HG03064 (cell line): Measurements from ENCODE around the gene CTSO.
"Not testable (repeated sequence)": the region's sequence is repeated elsewhere in the genome, so short reads cannot be mapped to it uniquely, and the experiment has no call there.

ENCODE experiments used
- ATAC-seq: cut with Tn5 transposase; IDR thresholded peaks from one replicate; pipeline ENCODE4 v1.9.1; 2021; ENCODE audit warnings: low read depth; ENCODE audit not compliant: unreplicated experiment

The CTSO gene

DNA sequence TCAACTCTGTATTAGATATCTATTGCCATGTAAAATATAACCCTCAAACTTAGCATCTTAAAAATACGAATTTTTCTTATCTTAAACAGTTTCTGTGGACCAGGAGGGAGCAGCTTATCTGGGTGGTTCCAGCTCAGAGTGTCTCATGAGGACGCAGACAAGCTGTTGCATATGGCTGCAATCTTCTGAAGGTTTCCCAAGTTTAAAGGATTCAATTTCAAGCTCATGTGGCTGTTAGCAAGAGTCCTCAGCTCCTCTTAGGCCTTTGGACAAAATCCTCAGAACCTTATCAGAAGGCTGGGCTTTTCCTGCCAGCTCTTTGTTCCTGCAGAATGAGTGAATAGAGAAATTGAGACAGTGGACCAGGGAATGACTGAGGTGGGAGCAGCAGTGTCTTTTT lies 2.8 kb upstream of the CTSO start:
- no peak for ATAC-seq

DNA sequence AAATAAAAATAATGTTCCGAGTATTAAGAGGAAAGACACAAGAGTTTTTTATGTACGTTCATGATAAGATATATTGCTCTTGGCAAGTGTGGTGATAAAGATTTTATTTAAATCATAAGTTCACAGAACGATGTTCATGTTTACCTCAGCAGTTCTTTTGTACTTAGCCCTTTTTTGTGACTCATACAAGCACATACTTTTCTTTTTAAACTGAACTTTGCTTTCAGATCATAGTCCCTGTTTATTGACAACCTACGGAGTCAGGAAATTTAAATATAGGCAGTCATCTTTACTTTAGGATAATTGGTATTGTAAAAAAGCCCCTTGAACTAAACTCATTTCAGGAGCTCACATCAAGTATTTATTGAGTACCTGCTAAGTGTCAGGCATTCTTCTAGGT lies 1.3 kb upstream of the CTSO start:
- no peak for ATAC-seq

DNA sequence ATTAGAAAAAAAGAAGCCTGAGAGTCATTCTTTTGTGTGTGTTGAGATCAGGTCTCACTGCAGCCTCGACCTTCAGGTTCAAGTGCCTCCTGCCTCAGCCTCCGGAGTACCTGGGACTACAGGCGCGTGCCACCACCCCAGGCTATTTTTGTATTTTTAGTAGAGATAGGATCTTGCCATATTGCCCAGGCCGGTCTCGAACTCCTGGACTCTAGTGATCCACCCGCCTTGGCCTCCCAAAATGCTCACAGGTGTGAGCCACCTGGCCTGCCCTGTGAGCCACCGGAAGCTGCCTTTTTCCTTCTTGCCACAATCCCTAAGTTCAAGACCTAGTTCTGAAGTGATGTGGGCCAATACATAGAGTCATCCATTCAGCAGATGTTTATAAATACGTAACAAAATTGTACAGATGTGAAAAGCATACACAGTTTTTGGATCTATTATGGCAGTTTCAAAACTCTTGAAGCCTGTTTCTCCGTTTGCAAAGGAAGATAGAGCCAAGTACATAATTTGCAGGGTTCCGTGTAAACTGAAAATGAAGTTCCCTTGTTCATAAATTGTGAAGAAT lies 536 bp upstream of the CTSO start:
- ATAC-seq, result no peak

DNA sequence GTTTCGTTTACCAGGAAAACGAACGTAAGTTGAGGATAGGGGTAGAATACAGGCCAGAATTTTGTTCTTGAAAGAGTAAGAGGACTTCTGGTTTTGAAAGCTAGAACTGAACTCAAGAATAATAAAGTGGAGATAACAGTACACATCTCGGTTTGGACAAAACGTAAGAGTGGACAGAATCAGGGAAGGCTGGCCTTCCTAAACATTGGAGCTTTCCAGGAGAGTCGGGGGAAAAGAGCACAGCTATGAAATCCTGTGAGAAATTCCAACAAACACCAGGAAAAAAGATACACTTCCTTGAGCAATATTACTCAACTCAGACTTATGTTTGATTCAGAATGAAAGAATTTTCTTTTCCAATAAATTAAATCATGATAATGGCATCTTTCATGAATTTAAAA lies 1.2 kb downstream of the CTSO start:
- no peak for ATAC-seq

DNA sequence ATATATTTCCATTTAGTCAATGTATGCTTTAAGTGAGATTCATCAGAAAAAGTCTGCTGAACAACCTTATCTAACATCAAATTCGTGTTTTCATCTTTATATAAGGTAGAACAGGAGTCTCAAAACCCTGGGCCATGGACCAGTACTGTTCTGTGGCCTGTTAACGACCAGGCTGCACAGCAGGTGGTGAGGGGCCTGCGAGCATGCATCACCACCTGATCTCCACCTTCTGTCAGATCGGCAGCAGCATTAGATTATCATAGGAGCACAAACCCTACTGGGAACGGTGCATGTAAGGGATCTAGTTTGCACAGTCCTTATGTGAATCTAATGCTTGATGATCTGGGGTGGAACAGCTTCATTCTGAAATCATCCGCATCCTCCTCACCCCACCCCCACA lies 3.2 kb downstream of the CTSO start:
- ATAC-seq, result no peak

DNA sequence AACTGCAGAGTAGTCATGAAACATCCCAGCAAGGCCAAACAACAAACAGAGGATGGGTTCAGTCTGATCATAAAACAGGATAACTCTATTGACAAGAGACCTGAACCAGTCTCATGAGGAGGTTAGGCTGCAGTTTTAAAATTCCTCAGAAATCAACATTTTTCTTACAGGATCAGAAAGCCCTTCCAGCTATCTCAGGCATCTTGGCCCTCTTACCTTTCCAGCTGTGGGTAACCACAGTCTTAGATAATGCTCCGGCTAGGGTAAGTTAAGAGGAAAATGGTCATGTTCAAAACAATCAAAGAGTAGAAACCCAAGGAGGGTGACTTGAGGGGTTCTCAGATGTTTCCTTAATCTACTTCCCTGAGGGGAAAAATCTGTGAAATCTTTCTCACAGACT lies 5.1 kb downstream of the CTSO start:
- no peak for ATAC-seq

DNA sequence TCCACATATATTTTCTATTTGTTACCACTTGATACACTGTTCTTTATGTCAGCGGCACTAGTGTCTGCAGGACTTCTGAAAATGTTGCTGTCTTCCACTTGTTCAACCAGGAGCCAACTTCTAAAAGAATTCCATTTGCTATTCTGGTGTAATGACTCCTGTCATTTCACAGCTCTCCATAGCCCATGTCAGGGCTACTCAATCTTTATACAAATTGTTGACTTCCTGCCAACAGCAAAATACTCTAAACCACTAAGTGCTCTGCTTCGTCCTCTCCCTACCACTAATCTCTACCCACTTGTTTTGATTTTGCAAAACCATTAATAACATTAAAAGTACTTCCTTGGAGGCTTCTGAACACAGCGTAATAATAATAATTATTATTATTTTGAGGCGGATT lies 7.2 kb downstream of the CTSO start:
- no peak for ATAC-seq

DNA sequence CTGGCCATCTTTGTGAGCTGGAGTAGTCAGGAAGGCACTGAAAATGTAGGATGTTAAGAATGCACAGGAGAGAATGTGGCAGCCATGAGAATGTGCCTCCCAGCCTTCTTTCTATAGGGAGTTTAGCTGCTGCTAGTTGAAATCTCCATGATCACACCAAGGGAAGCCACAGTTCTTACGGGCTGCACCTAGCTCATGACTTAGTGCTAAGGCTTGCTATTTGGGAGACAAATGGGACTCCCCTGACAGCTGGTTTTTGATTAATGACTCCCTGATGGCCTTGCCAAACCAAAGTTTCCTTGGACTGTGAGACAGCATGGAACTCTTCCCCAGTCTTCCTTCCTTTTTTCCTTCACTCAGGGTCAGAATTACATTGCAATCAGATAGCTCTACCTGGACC lies 9.2 kb downstream of the CTSO start:
- ATAC-seq, result no peak

DNA sequence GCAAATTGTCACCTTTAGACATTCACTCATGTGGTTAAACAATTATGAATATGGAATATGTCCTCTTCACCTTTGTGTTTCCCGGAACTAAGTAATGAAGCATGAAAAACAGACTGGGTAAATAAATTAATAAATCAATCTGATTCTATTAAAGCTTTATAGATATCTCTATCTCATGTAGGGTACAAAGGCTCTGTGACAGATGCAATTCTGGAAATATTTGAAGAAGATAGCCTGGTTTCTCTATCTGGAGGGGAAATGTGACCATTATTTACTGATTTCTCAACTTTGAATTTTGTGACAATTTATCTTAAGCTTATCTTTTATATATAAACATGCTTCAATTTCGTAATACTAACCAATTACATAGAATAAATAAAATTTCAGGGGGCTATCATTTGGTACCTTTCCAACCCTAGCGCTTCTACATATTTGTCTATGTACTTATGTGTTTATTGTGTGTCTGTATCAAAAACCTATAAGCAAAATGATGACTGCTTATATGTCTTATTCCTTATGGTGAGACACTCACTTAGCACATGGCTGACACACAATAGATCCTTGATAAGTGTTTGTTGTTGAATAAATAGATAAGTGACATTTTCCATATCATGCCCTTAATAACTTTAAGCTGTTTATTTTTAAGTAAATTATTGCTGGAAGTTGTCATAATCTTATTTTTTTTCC lies 9.9 kb downstream of the CTSO start:
- ATAC-seq, result no peak

DNA sequence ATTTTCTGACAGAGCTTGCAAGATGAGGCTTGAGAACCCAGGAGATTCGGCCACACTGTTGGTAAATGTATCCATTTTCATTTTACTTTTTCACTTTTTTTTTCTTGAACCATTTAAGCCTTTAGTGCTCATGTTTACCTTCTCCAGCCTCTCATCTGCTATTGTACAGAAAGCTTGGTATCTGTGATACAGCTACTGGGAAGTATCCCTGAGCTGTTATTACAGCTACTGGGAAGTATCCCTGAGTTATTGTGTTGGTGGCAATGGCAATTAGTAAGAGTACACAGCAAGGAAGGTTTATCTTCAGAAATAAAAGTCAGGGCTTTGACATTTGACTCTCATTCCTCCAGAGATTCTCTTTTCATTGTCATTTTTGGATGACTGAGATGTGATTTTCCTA lies 11.8 kb downstream of the CTSO start:
- ATAC-seq, result no peak

DNA sequence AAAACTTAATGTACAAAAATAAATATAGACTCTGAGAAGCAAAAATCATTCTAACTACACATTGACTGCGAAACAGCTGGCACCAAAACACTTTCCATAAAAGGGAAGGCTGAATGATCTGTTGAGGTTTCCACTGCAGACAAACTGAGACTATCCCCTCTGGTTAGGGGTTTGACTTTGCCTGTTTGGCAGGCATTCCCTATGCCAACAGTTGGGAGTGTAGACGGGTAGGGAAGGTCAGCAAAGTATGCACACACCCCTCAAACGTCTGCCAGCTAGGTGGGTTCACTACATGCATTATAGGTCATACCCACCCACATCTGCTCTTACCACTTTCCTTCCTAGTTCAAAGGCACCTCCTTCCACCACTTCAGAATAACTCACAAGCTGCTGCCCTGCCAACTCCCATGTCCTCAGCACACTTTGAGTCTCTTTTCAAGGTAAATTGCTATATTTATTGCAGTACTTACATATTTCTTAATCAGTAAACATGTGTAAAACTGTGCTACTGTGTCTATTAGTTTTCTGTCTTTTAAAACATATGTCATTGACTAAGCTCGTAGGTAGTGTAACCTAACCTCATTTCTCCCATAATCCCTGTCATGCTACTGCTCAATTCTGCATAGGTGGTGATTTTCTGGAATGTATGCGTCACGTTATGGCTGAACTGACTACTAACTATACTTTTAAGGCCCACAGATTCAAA lies 12.4 kb downstream of the CTSO start:
- no peak for ATAC-seq

DNA sequence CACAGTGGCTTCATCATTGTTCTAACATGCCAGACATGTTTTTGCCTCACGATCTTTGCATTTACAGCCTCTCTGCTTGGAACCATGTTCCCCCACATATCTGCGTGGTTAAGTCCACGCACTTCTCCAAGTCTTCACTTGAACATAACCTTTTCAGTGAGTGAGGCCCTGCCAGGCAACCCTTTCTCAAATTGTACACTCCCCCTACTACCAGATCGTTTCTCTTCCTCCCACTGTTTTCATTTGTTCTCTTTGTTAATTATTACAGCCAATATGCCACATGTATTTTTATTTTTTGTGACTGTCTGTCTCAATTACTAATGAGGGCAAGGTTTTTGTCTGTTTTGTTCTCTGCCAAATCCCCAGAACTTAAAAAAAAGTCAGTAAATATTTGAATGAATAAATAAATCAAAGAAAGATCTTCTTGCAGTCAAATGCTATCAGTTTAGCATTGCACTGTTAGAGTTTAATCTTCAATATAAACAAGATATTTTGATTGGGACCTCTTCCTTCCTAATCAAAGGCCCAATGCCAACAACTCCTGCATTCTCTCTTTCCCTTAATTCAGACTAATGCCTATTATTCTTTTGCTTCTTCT lies 18.2 kb downstream of the CTSO start:
- no peak for ATAC-seq

DNA sequence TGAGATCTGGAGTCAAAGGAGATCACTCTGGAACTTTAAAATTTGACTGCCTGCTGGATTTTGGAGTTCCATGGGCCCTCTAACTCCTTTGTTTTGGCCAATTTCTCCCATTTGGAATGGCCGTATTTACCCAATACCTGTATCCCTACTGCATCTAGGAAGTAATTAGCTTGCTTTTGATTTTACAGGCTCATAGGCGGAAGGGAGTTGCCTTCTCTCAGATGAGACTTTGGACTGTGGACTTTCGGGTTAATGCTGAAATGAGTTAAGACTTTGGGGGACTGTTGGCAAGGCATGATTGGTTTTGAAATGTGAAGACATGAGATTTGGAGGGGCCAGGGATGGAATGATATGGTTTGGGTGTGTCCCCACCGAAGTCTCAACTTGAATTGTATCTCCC lies 19.0 kb downstream of the CTSO start:
- not testable (repeated sequence) for ATAC-seq

DNA sequence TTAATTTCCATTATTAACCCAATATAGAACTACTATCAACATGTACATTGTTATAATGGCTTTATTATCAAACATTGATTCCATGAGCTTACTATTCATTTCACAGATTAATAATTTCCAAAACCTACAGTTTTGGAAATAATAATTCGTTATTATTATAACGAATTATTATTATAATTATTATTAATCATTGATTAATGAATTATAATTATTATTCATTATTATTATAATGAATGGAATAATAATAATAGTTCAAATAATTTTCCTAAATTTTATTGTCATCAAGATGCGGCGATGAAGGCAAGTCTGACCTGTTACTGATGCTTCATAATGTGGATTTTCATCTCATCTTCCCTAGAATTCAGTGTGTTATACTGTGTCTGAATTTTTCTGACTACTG lies 22.0 kb downstream of the CTSO start:
- ATAC-seq, result no peak

DNA sequence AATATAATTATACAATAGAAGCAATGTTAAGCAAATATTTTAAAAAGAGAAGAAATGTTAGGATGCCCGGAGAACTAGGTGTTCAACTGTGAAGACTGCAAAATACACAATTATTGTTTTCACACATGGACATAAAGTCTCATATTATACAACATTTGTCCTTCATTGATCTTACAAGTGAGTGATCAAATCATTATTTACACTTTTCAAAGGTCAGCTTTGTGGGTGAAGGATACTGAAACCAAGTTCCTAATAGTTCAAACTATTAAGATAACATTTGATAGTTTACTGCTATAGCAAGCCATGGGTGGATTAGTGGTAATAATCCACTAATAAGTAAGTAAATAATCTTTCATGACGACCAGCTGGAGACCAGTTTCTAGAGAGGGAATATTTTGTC lies 23.3 kb downstream of the CTSO start:
- no peak for ATAC-seq

DNA sequence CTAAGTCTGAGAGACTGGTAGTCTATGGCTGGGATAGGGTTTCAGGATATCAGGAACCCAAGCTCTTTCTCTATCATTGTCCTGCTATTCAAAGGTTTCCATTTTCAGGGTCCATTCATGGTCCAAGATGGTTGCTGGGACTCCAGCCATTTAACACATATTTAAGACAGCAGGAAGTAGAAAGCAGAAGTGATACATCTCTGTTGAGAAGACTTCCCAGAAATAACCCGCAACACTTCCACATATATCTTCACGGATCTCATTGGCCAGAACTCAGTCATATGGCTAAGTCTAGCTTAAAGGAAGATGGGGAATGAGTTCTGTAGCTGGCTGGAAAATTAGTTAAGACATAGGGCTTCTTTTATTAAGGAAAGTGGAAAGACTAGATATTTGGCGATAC lies 23.8 kb downstream of the CTSO start:
- ATAC-seq, result no peak

DNA sequence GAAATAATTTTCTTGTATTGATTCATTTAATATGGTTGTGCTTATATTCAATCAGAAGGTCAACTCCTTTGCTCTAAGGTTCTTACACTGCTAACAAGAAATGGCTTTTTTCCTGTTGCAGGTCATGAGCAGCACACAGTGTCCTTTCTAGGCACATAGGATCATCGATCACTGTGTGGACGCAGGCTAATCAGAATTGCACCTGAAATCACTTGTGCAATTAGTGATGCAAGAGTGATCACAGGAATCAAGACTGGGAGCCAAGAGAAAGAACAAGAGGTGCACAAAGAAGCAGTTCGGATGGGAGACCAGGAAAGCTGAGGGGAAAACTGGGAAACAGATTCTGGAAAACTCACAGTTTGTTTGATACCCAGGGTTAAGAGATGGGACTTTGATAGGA lies 29.0 kb downstream of the CTSO start:
- no peak for ATAC-seq

DNA sequence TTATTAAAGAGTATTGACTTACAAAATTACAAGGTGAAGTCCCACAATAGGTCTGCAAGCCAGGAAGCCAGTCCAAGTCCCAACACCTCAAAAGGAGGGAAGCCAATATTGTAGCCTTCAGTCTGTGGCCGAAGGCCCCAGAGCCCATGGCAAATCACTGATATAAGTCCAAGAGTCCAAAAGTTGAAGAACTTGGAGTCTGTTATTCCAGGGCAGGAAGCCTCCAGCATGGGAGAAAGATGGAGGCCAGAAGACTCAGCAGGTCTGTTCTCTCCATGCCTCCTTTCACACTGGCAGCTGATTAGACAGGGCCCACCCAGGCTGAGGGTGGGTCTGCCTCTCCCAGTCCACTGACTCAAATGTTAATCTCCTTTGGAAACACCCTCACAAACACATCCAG lies 32.1 kb downstream of the CTSO start:
- ATAC-seq, result no peak

DNA sequence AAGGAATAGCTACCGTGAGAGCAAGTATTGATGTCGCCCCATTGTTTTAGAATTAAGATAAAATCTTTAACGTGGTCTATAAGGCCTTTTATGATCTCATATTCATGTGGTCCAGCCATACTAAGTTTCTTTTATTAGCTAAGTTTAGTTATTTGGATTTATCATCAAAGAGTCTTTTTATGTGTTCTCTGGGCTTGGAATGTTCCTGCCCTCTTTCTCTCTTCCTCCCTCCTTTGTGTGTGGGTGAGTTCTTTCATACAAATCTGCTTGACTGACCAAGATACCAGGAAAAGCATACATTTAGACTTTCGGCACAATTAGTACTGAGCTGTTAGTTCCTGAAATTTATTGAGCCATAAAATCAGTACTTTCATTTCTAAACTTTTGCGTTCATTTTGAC lies 38.9 kb downstream of the CTSO start:
- no peak for ATAC-seq

DNA sequence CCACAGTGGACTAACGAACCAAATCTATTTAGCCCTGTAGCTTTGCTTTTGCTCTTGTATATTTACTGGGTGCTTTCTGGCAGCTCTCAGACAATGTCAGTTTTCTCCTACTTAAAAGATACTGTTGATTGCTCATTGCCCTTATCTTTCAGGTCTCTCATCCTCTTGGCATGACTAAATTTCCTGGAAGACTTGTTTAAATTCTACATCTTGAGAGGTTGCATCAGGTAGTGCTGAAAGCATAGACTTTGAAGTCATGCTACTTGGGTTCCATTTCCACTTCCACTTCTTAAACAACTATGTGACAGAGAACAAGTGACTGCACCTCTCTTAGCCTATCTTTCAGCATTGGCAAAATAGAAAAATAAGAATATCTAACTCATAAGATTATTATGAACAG lies 41.8 kb downstream of the CTSO start:
- ATAC-seq, result no peak

DNA sequence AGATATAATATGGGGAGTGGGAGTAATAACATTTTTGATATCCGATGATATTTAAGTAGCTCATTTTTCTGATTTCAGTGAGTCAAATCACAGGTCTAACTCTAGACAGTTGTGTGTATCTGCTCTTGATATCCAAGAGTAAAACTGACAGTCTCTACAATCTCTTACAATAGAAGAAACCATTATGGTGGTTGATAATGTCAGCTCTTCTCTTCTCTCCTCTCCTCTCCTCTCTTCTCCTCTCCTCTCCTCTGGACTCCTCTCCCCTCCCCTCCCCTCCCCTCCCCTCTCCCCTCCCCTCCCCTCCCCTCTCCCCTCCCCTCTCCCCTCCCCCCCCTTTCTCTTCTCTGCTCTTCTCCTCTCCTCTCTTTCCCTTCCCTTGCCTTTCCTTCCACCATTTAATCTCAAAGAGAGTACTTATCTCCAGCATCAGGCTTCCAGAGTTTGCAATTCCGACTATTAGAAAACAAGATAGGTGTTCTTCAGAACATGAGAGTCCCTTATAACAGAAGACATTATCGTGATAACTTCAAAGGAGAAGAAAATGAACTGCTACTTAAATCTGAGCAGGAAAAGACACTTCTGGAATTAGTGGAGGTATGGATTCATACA lies 43.9 kb downstream of the CTSO start:
- ATAC-seq, result no peak
